ENCODE results near the gene COA8. TPM values are rescaled to one million over a fixed set of nuclear protein-coding genes. Genes with fewer than 3 reads are reported as not detected.
A peak's percentile ranks its signal among the peaks of the same experiment; 100 is the strongest.

The COA8 gene
- total and polyA plus RNA-seq, 2 of the 13 experiments (the other 11 are each of a cell fraction or from before 2014, with no cell fraction given), result 10.9 to 25.1 TPM

GRCh38 chr14:103517721-103518421, 44.9 kb upstream of the COA8 start (continued):
- TF ChIP-seq ZNF775 (CRISPR knock-in tag; IDR thresholded peaks at IDR 0.05; ENCODE audit: borderline replicate concordance) (no peak), CSRNP1 (CRISPR knock-in tag; IDR thresholded peaks at IDR 0.05) (no peak), MIER3 (CRISPR knock-in tag; IDR thresholded peaks at IDR 0.05; ENCODE audit: borderline replicate concordance) (no peak), POLR2A (IDR thresholded peaks at IDR 0.05; ENCODE audit: insufficient read depth in 1 of 2, low read depth in 2 of 2, low read length in 2 of 2) (no peak), ZBTB44 (CRISPR knock-in tag; IDR thresholded peaks at IDR 0.05) (no peak), ZNF234 (CRISPR knock-in tag; conservative IDR thresholded peaks at IDR 0.05) (no peak), HDAC1 (CRISPR knock-in tag; IDR thresholded peaks at IDR 0.05) (0 out of 2 replicates have a peak, but pooled peaks have one; percentile 34), SALL2 (CRISPR knock-in tag; IDR thresholded peaks at IDR 0.05) (no peak), FIP1L1 (IDR thresholded peaks at IDR 0.05; ENCODE audit: borderline replicate concordance, insufficient read depth, low read depth, low read length) (no peak), ZZZ3 (CRISPR knock-in tag; IDR thresholded peaks at IDR 0.05; ENCODE audit: borderline replicate concordance) (no peak), THRA (CRISPR knock-in tag; IDR thresholded peaks at IDR 0.05; ENCODE audit: borderline replicate concordance) (no peak), GABPB1 (CRISPR knock-in tag; IDR thresholded peaks at IDR 0.05) (peak; percentile 26; the same call in 1 of the 2 replicates), HNF4A (CRISPR knock-in tag; IDR thresholded peaks at IDR 0.05) (peak; percentile 35; the same call in 1 of the 2 replicates), ZNF382 (CRISPR knock-in tag; IDR thresholded peaks at IDR 0.05; ENCODE audit: borderline replicate concordance) (no peak), E2F5 (CRISPR knock-in tag; conservative IDR thresholded peaks at IDR 0.05) (no peak), ZNF383 (CRISPR knock-in tag; IDR thresholded peaks at IDR 0.05; ENCODE audit: borderline replicate concordance) (no peak), ZFX (CRISPR knock-in tag; IDR thresholded peaks at IDR 0.05; ENCODE audit: low read depth) (peak; percentile 61; the same call in 1 of the 2 replicates), RBFOX2 (IDR thresholded peaks at IDR 0.05; ENCODE audit: low read depth, low read length) (0 out of 2 replicates have a peak, but pooled peaks have one; percentile 2), FOXP1 (IDR thresholded peaks at IDR 0.05) (no peak), FOXP1 (CRISPR knock-in tag; IDR thresholded peaks at IDR 0.05) (no peak), THAP7 (CRISPR knock-in tag; IDR thresholded peaks at IDR 0.05) (no peak), HINFP (CRISPR knock-in tag; IDR thresholded peaks at IDR 0.05; ENCODE audit: low read depth) (peak; percentile 92)

All from HepG2 (cell line).